B cell (primary cell): ENCODE measurements around the gene C20orf202. TPM values are rescaled to one million over a fixed set of nuclear protein-coding genes. Genes with fewer than 3 reads are reported as not detected.

ENCODE experiments used
- ATAC-seq: fragments of 200-7000 bp; cut with Tn5 transposase; one replicate; pipeline ENCODE4 v1.10.0; 2021; ENCODE audit warnings: low read depth, mild to moderate bottlenecking, moderate number of reproducible peaks, moderate library complexity
- CTCF ChIA-PET: fragments of 350-600 bp; sonication (Branson Sonifier 250); formaldehyde crosslinking; loops from one replicate; lab custom pipeline; 2021; ENCODE audit warnings: antibody characterized with exemption, inconsistent platforms; lab: Charles Lee
- POLR2A ChIA-PET: fragments of 350-600 bp; sonication (Branson Sonifier 250); formaldehyde crosslinking; loops from one replicate; lab custom pipeline; 2021; ENCODE audit warnings: antibody characterized with exemption; lab: Charles Lee
- DNase-seq: peaks from one replicate; pipeline ENCODE4 v3.0.0; 2013
- H2AFZ ChIP-seq: 2 replicates; pipeline ENCODE4 v1.6.1; 2012; ENCODE audit warnings: mild to moderate bottlenecking, low read depth, low read length; ENCODE audit not compliant: insufficient read depth, poor library complexity, severe bottlenecking
- H3K27ac ChIP-seq, 2 donors: 1 replicate in 1 of 2; 2 replicates in 1 of 2; pipeline ENCODE4 v1.5.1; 2012 to 2013; ENCODE audit warnings: low read length in 2 of 2, mild to moderate bottlenecking in 2 of 2, moderate library complexity in 1 of 2
- H3K27me3 ChIP-seq, 4 experiments: fragments of 200-600 bp in 1 of 4; sonication (generic) in 1 of 4; replicated peaks in 1 of 4; 1 replicate in 2 of 4; 2 replicates in 2 of 4; pipeline versions ENCODE4 v1.6.1 to v1.7.0; 2013 to 2016; ENCODE audit warnings: low read length in 3 of 4, mild to moderate bottlenecking in 2 of 4, mixed read lengths in 1 of 4, moderate library complexity in 1 of 4; ENCODE audit not compliant: insufficient read depth in 4 of 4, control insufficient read depth in 3 of 4; ENCODE audit errors: control extremely low read depth in 1 of 4
- H3K36me3 ChIP-seq, 2 experiments: replicated peaks in 1 of 2; 1 replicate in 1 of 2; 2 replicates in 1 of 2; pipeline versions ENCODE4 v1.6.1 to v1.7.1; 2013; ENCODE audit warnings: low read length in 1 of 2; ENCODE audit not compliant: insufficient read depth in 2 of 2, control insufficient read depth in 1 of 2; ENCODE audit errors: control extremely low read depth in 1 of 2, extremely low read depth in 1 of 2
- H3K4me1 ChIP-seq, 2 donors: fragments of 200-600 bp in 1 of 2; sonication (generic) in 1 of 2; 1 replicate in 1 of 2; 2 replicates in 1 of 2; pipeline versions ENCODE4 v1.5.1 to v1.6.1; 2013 to 2017; ENCODE audit warnings: low read length in 2 of 2; ENCODE audit not compliant: control insufficient read depth in 2 of 2, insufficient read depth in 2 of 2
- H3K4me2 ChIP-seq: replicated peaks from 2 replicates; pipeline ENCODE3; 2012; ENCODE audit warnings: mild to moderate bottlenecking, low read depth, low read length; ENCODE audit not compliant: poor library complexity, severe bottlenecking
- H3K4me3 ChIP-seq, 5 experiments: fragments of 200-600 bp in 1 of 5; sonication (generic) in 1 of 5; 1 replicate in 3 of 5; 2 replicates in 2 of 5; pipeline versions ENCODE4 v1.5.1 to v1.7.0; 2011 to 2016; ENCODE audit warnings: low read length in 4 of 5, mild to moderate bottlenecking in 4 of 5, low read depth in 2 of 5, control low read depth in 1 of 5, moderate library complexity in 1 of 5; ENCODE audit not compliant: insufficient read depth in 1 of 5; ENCODE audit errors: control extremely low read depth in 1 of 5, extremely low read depth in 1 of 5
- H3K79me2 ChIP-seq: fragments of 200-600 bp; sonication (generic); one replicate; pipeline ENCODE4 v1.6.0; 2016; ENCODE audit warnings: low read length; ENCODE audit not compliant: control insufficient read depth, insufficient read depth
- H3K9ac ChIP-seq: fragments of 200-600 bp; sonication (generic); 2 replicates; pipeline ENCODE4 v1.6.1; 2017; ENCODE audit warnings: mild to moderate bottlenecking, low read length, moderate library complexity
- H3K9me3 ChIP-seq, 3 donors: one replicate each; pipeline versions ENCODE4 v1.6.1 to v1.7.1; 2013; ENCODE audit warnings: low read length in 2 of 3; ENCODE audit not compliant: control insufficient read depth in 2 of 3, insufficient read depth in 1 of 3; ENCODE audit errors: control extremely low read depth in 1 of 3
- H4K20me1 ChIP-seq: 2 replicates; pipeline ENCODE4 v1.6.0; 2012; ENCODE audit warnings: mild to moderate bottlenecking, low read length; ENCODE audit not compliant: insufficient read depth, control insufficient read depth, poor library complexity, severe bottlenecking
- H3K27ac Mint-ChIP-seq: one replicate; pipeline ENCODE4 v1.8.0; 2021; ENCODE audit warnings: mixed read lengths
- H3K27me3 Mint-ChIP-seq: one replicate; pipeline ENCODE4 v1.8.0; 2021; ENCODE audit warnings: mixed read lengths
- H3K4me1 Mint-ChIP-seq: one replicate; pipeline ENCODE4 v1.8.0; 2021; ENCODE audit warnings: mixed read lengths
- H3K4me3 Mint-ChIP-seq: one replicate; pipeline ENCODE4 v1.8.0; 2021; ENCODE audit warnings: mixed read lengths
- H3K9me3 Mint-ChIP-seq: one replicate; pipeline ENCODE4 v1.8.0; 2022; ENCODE audit warnings: mixed read lengths; ENCODE audit not compliant: insufficient read depth
- EZH2 ChIP-seq: IDR thresholded peaks from 2 replicates; pipeline ENCODE4 v1.6.1; 2012; ENCODE audit warnings: borderline replicate concordance, low read depth, mild to moderate bottlenecking, moderate library complexity, low read length; ENCODE audit not compliant: insufficient read depth, poor library complexity, severe bottlenecking
- WGBS: methylation state at CpG from one replicate; pipeline ENCODE4 v1.1.5; 2013; ENCODE audit warnings: missing lambda C conversion rate; ENCODE audit not compliant: insufficient coverage; 5-methylcytosine and 5-hydroxymethylcytosine counted together
- intact Hi-C: fragments of 100-400 bp; cut with micrococcal nuclease; formaldehyde crosslinking; loops from one replicate; pipeline ENCODE4 v1.10.0; 2022
- polyA plus RNA-seq: library from polyadenylated mRNA; depleted of rRNA; stranded (reverse); fragments of >200 nt; gene quantifications from 2 replicates; pipeline ENCODE4 v1.2.3, GENCODE V29; 2012
- total RNA-seq, 2 donors: library from RNA; stranded (reverse); fragments of 120-200 nt in 1 of 2; gene quantifications; 1 replicate in 1 of 2; 2 replicates in 1 of 2; pipeline versions ENCODE4 v1.2.3 to v1.2.4, GENCODE V29; 2013 to 2022
- TF ChIP-seq, protein P1 (sequence below): fragments of 200-600 bp; IDR thresholded peaks from one replicate; pipeline ENCODE4 v1.8.0; 2022; ENCODE audit warnings: antibody characterized with exemption, mild to moderate bottlenecking

C20orf202 gene
- total and polyA plus RNA-seq, 2 donors (not counting 1 experiment from before 2014, with no cell fraction given): 0.07 TPM; not detected in 1

- TF ChIP-seq, protein P1, sequence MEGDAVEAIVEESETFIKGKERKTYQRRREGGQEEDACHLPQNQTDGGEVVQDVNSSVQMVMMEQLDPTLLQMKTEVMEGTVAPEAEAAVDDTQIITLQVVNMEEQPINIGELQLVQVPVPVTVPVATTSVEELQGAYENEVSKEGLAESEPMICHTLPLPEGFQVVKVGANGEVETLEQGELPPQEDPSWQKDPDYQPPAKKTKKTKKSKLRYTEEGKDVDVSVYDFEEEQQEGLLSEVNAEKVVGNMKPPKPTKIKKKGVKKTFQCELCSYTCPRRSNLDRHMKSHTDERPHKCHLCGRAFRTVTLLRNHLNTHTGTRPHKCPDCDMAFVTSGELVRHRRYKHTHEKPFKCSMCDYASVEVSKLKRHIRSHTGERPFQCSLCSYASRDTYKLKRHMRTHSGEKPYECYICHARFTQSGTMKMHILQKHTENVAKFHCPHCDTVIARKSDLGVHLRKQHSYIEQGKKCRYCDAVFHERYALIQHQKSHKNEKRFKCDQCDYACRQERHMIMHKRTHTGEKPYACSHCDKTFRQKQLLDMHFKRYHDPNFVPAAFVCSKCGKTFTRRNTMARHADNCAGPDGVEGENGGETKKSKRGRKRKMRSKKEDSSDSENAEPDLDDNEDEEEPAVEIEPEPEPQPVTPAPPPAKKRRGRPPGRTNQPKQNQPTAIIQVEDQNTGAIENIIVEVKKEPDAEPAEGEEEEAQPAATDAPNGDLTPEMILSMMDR: no peak
- no peak for TF ChIP-seq EZH2
- CTCF ChIA-PET: no interaction called here
- Mint-ChIP-seq H3K9me3 (no peaks in the 10 kb centered on the region), H3K4me1 (no peaks in the 10 kb centered on the region), H3K4me3 (no peak overlapping the region), H3K27ac (no peak overlapping the region), H3K27me3 (no peaks in the 10 kb centered on the region)
- DNase-seq (no peak), ATAC-seq (no peak)
- no peak overlapping the region for H3K9ac ChIP-seq
- H3K36me3 ChIP-seq: peaks cover 1 to 49% of the 10 kb centered on the region in 2 experiments
- no peaks in the 10 kb centered on the region for H3K27me3 ChIP-seq
- POLR2A ChIA-PET: no interaction called here
- no peak overlapping the region for H3K4me3 ChIP-seq
- no peaks in the 10 kb centered on the region for H3K4me1 ChIP-seq
- no peak overlapping the region for H2AFZ ChIP-seq
- no peaks in the 10 kb centered on the region for H4K20me1 ChIP-seq
- WGBS: 100% methylated on average over 4 of the region's 4 CpGs
- H3K27ac ChIP-seq: no peak overlapping the region
- no peaks in the 10 kb centered on the region for H3K79me2 ChIP-seq
- no peak overlapping the region for H3K4me2 ChIP-seq
- intact Hi-C loops: no loop called here
- no peaks in the 10 kb centered on the region for H3K9me3 ChIP-seq
Measured at GRCh38 chr20:1173698-1174097, 29.6 kb upstream of the C20orf202 start.

DNA sequence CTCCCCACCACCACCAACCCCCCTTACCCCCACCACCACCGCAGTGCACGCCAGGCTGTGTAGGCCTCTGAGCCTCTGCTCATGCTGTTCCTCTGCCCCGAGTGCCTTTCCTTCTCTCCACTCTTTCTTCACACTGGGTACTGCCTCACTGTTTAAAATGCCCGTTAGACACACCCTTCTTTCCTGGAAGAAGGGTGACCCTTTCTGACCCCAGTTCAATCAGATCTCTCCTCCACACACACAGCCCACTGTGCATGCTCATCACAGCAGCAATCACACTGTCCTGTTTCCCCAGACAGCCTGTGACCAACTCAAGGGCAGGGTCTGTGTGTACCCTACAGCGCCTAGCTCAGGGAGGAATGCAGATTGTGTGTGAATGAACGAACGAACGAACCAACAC lies 28.5 kb upstream of the C20orf202 start:
- no peak for TF ChIP-seq EZH2
- TF ChIP-seq, protein P1: no peak
- DNase-seq (no peak), ATAC-seq (no peak)
- intact Hi-C loops: no loop called here
- Histone ChIP-seq H3K9me3 (no peaks in the 10 kb centered on the region), H3K27ac (no peak overlapping the region), H3K4me1 (no peaks in the 10 kb centered on the region), H2AFZ (no peak overlapping the region), H3K4me2 (no peak overlapping the region), H3K4me3 (no peak overlapping the region), H3K9ac (no peak overlapping the region), H4K20me1 (no peaks in the 10 kb centered on the region), H3K79me2 (no peaks in the 10 kb centered on the region), H3K36me3 (peaks cover 1 to 38% of the 10 kb centered on the region in 2 experiments), H3K27me3 (no peaks in the 10 kb centered on the region)
- H3K4me1 Mint-ChIP-seq: no peaks in the 10 kb centered on the region
- no peaks in the 10 kb centered on the region for H3K9me3 Mint-ChIP-seq
- ChIA-PET POLR2A (no interaction called here), CTCF (no interaction called here)
- no peak overlapping the region for H3K27ac Mint-ChIP-seq
- H3K4me3 Mint-ChIP-seq: no peak overlapping the region
- H3K27me3 Mint-ChIP-seq: no peaks in the 10 kb centered on the region
- 100% methylated on average over 4 of the region's 8 CpGs for WGBS
